ENCODE data around the gene HYKK.

Gene HYKK, protein sequence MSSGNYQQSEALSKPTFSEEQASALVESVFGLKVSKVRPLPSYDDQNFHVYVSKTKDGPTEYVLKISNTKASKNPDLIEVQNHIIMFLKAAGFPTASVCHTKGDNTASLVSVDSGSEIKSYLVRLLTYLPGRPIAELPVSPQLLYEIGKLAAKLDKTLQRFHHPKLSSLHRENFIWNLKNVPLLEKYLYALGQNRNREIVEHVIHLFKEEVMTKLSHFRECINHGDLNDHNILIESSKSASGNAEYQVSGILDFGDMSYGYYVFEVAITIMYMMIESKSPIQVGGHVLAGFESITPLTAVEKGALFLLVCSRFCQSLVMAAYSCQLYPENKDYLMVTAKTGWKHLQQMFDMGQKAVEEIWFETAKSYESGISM

DNA sequence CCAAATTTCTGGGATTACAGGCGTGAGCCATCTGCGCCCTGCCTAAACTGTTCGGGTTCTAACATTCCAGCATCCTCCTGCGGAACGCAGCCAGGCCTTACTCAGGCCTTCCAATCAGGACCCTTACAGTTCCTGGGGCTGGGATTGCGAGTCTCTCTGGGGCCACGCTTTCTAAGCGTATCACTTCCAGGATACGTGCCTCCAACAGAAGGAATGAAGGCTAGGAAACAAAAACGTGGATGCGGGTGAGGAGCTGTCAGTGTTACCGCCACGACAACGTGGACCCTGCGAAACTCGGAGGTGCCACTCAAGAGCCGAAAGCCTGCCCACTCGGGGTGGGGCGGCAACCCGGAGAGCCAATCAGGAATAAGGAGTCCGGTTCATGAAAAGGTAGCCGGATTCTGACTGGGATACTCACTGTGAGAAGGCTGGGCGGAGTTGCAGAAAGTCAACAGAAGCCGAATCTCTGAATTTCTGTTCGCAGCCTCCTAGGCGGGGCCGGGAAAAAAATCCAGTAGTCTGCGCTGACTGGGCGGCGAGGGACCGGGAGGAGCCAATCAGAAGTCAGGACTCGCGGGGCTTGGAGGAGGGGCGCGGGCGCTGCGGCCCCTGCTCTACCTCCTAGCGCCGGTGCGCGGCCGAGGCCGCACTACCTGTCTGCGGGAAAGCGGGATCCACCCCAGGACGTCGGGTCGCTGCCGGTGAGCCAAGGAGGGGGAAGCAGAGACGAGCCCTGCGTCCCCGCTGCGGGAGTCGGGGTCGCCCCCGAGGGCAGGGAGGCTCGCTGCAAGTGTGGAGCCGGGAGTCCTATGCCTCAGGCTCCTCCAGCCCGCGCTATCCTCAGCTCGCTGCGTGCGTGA is at the start of gene HYKK:
TSS of gene HYKK (plus strand) at position 607 of the 860 bp plus-strand sequence. CDS start 5,512 bp downstream, outside the sequence.
- no peak for TF ChIP-seq EZH2phosphoT487 (IDR thresholded peaks at IDR 0.05; ENCODE audit: low read depth)
- TF ChIP-seq, protein P1, sequence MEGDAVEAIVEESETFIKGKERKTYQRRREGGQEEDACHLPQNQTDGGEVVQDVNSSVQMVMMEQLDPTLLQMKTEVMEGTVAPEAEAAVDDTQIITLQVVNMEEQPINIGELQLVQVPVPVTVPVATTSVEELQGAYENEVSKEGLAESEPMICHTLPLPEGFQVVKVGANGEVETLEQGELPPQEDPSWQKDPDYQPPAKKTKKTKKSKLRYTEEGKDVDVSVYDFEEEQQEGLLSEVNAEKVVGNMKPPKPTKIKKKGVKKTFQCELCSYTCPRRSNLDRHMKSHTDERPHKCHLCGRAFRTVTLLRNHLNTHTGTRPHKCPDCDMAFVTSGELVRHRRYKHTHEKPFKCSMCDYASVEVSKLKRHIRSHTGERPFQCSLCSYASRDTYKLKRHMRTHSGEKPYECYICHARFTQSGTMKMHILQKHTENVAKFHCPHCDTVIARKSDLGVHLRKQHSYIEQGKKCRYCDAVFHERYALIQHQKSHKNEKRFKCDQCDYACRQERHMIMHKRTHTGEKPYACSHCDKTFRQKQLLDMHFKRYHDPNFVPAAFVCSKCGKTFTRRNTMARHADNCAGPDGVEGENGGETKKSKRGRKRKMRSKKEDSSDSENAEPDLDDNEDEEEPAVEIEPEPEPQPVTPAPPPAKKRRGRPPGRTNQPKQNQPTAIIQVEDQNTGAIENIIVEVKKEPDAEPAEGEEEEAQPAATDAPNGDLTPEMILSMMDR (IDR thresholded peaks at IDR 0.05; ENCODE audit: low read depth, low read length) = no peak
- peak within 1 kb of the TSS; percentile 82 for H2AFZ ChIP-seq (ENCODE audit: low read depth, low read length)
- H3K27ac ChIP-seq (ENCODE audit: low read length) = no peak within 1 kb of the TSS
- H3K4me3 ChIP-seq (ENCODE audit: low read length) = peak within 1 kb of the TSS; percentile 86
- H3K79me2 ChIP-seq (ENCODE audit: low read length) = no peaks in the 10 kb centered on the region
- peak within 1 kb of the TSS; percentile 92 for H3K4me2 ChIP-seq (ENCODE audit: low read length)
- peaks cover 4% of the 10 kb centered on the region for H3K36me3 ChIP-seq (replicated peaks; ENCODE audit: low read depth, low read length)
- no peaks in the 10 kb centered on the region for H4K20me1 ChIP-seq (ENCODE audit: insufficient read depth, low read length)
- peaks cover 8% of the 10 kb centered on the region for H3K4me1 ChIP-seq (ENCODE audit: low read length)
- H3K9ac ChIP-seq (ENCODE audit: low read length) = peak within 1 kb of the TSS; percentile 47
- H3K9me3 ChIP-seq (ENCODE audit: insufficient read depth, low read length) = no peaks in the 10 kb centered on the region
- peaks cover 17% of the 10 kb centered on the region for H3K27me3 ChIP-seq (ENCODE audit: low read depth, low read length)

DNA sequence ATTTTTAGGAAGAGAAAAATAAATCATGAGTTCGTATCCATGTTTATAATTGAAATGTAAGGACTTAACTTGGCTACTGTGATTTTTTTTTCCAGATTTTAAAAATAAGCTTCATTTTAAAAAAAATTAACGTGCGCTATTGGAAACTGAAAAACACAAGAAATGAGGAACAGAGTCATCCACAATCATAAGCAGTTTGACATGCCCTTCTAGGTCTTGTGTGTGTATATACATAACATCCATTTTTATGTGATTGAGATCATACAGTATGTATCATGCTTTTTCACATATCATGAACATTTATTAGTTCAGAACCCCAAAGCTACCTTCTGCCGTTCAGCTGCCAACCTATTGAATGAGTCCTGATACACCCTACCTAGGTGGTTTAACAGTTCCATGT is 46.6 kb upstream of the HYKK start:
- Histone ChIP-seq H3K4me1 (ENCODE audit: low read length) (peaks cover 24% of the 10 kb centered on the region), H3K79me2 (ENCODE audit: low read length) (peaks cover 84% of the 10 kb centered on the region), H3K27me3 (ENCODE audit: low read depth, low read length) (no peaks in the 10 kb centered on the region), H3K9me3 (ENCODE audit: insufficient read depth, low read length) (no peaks in the 10 kb centered on the region), H3K4me2 (ENCODE audit: low read length) (peak overlapping the region; percentile 42), H3K36me3 (replicated peaks; ENCODE audit: low read depth, low read length) (peaks cover 43% of the 10 kb centered on the region), H3K4me3 (ENCODE audit: low read length) (no peak overlapping the region), H2AFZ (ENCODE audit: low read depth, low read length) (no peak overlapping the region), H4K20me1 (ENCODE audit: insufficient read depth, low read length) (peaks cover 57% of the 10 kb centered on the region), H3K9ac (ENCODE audit: low read length) (no peak overlapping the region), H3K27ac (ENCODE audit: low read length) (0 out of 2 replicates have a peak overlapping the region, but pooled peaks have one; percentile 8)
- no peak for TF ChIP-seq EZH2phosphoT487 (IDR thresholded peaks at IDR 0.05; ENCODE audit: low read depth)
- TF ChIP-seq, protein P1 (IDR thresholded peaks at IDR 0.05; ENCODE audit: low read depth, low read length) = no peak

DNA sequence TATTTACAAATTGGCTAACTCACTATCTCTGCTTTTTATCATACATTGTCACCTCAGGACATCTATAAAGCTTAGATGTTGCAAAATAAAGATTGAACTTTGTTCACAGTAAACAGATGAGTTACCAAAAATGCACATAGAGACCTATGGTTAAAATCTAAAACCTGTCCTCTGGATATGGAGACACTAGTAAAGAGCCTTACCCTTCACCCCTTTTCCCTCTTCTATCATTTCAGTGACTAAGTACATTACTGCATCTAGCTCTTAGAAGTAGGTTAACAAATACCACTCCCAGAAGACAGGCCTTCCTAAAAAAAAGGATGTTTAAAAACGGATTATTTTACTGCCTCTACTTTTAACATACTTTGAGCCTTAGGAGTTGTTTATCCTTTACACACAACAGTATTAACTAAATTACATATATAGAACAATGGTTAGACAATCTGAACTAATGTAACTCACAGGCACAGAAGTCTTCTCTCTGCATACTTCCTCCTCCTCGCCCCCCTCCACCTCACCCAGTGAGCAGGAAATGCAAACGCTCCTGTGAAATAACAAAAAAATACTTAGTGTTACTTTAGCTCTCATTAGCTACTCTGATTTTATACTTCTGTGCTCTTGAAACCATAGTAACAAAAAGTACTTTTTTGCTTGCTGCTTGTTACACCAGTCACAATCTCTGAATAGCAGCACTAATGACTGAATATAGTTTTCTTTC is 46.0 kb upstream of the HYKK start:
- H4K20me1 ChIP-seq (ENCODE audit: insufficient read depth, low read length) = peaks cover 51% of the 10 kb centered on the region
- H2AFZ ChIP-seq (ENCODE audit: low read depth, low read length) = no peak overlapping the region
- H3K27me3 ChIP-seq (ENCODE audit: low read depth, low read length) = no peaks in the 10 kb centered on the region
- H3K9me3 ChIP-seq (ENCODE audit: insufficient read depth, low read length) = no peaks in the 10 kb centered on the region
- H3K79me2 ChIP-seq (ENCODE audit: low read length) = peaks cover 78% of the 10 kb centered on the region
- 0 out of 2 replicates have a peak overlapping the region, but pooled peaks have one; percentile 8 for H3K27ac ChIP-seq (ENCODE audit: low read length)
- H3K36me3 ChIP-seq (replicated peaks; ENCODE audit: low read depth, low read length) = peaks cover 47% of the 10 kb centered on the region
- no peak overlapping the region for H3K9ac ChIP-seq (ENCODE audit: low read length)
- peaks cover 23% of the 10 kb centered on the region for H3K4me1 ChIP-seq (ENCODE audit: low read length)
- TF ChIP-seq, protein P1 (IDR thresholded peaks at IDR 0.05; ENCODE audit: low read depth, low read length) = no peak
- no peak for TF ChIP-seq EZH2phosphoT487 (IDR thresholded peaks at IDR 0.05; ENCODE audit: low read depth)
- H3K4me2 ChIP-seq (ENCODE audit: low read length) = peak overlapping the region; percentile 42
- no peak overlapping the region for H3K4me3 ChIP-seq (ENCODE audit: low read length)
